NCI-H82 treated with DMSO at 0.1 percent for 48 hours (cell line): Measurements from ENCODE around the gene ADAM33.

ENCODE experiments used
- DNase-seq: peaks from one replicate; lab custom pipeline; 2025; ENCODE audit not compliant: unreplicated experiment; lab: John Stamatoyannopoulos, UW

ADAM33 gene

DNA sequence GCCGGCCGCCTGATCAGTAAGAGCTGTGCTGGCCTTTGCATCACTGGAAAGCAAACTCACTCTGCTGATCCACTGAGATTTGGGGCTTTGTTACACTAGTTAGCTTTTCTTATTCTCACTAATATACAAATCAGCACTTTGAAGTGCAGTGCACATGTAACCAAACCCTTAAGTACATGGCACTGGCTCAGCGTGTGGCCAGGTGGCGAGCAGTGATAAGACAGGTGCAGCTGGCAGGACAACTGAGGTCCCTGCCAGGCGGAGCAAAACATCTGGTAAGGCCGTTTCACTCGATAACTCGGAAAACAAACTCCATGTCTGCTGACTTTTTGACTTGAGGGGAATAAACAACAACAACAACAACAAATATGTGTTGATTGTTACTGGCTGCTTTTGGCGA is 29.6 kb downstream of the ADAM33 start:
- DNase-seq = no peak

DNA sequence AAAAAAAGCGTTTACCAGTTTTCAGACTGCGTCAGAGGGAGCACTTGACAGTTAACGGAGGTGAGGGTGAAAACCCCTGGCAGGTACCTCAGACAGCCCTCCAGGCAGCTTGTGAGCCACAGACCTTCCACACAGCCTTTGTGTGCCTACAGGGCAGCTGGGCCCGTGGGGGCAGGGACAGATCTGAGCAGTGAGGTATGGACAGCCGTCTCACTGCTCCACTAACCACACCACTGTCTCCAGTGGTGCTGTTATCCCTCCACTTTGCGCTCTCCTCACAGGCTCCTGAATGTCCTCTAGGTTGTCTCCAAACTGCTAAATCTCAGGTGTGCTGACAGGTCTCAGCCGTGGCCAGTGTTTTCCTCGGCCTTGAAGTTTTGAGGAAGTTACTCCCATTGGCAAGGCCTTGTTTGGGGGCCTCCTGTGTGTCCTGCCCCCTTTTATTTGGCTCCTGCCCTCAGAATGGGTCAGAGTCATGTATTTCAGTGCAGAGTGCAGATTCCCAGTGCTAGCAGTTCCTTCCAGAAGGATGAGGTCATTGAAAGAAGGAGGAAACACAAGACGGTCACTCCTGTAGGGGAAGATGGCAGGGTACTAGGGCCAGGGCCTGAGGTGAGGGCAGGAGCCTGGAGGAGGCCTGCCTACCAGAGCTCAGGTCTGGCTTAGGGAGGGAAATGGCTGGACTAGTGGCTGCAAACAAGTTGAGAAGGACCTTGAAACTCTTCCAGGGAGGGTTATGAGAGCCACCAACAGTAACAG is 30.4 kb downstream of the ADAM33 start:
- DNase-seq = no peak

DNA sequence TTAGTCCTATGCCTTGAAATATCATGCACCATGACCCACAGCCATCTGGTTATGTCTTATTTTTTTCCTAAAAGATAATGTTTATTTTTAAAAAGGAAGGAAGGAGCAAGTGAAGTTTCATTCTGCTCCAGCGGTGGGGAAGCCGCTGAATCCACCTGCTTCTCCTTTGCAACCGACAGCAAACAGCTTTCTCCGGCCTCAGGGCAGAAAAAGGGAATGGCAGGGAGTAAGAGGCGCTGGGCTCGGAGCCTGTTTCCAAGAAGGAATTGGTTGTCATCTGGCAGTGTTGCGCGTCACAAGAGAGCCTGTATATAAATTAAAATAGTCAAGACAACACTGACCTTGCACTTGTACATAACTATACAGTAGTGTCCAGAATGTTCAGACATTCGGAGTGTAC is 32.9 kb downstream of the ADAM33 start:
- DNase-seq = no peak

DNA sequence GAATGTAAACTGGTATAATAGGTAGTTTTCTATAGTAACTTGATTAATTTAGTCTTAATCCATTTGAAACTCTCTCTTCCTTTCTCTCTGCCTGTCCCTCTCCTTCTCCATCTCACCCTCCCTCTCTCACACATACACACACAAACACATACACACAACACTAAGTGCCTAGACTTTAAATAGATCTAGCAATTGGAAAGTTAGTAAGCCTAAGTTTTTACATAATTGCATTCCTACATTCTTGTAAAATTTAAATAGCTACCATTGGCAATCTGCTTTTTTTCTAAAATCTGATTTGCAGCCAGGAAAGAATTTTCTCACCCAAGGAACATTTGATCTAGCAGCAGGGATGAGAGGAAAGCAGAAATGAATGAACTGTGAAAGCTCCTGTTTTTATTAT is 34.3 kb downstream of the ADAM33 start:
- no peak for DNase-seq

DNA sequence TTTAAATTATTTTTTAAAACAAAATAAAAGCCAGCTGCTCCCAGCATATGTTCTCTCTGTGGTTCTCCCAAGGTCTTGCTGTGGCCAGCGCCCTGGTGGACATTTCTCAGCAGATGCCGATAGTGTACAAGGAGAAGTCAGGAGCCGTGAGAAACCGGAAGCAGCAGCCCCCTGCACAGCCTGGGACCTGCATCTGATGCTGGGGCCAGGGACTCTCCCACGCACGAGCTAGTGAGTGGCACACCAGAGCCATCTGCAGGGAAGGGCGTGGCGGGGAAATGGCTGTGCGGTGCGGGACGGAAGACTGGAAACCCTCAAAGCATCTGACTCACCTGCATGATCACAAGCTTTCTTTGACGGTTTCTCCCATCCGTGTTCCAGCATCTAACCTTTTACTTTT is 35.2 kb downstream of the ADAM33 start:
- no peak for DNase-seq

DNA sequence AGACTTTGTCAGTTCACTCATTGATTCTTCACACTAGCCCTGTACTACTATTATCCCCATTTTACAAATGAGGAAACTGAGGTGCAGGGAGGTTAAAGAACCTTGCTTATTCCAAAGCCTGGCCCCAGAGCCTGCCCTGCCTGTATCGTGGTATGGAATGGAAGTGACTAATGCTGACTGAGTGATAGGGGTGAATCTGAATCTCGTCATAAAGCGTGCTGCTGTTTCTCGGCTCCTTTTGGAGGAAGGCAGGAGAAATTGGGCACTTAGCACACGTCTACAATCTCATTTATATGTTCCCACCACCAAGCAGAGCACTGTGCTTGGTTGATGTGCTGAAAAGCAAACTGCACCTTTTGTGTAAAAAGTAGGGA is 35.8 kb downstream of the ADAM33 start:
- DNase-seq = no peak

DNA sequence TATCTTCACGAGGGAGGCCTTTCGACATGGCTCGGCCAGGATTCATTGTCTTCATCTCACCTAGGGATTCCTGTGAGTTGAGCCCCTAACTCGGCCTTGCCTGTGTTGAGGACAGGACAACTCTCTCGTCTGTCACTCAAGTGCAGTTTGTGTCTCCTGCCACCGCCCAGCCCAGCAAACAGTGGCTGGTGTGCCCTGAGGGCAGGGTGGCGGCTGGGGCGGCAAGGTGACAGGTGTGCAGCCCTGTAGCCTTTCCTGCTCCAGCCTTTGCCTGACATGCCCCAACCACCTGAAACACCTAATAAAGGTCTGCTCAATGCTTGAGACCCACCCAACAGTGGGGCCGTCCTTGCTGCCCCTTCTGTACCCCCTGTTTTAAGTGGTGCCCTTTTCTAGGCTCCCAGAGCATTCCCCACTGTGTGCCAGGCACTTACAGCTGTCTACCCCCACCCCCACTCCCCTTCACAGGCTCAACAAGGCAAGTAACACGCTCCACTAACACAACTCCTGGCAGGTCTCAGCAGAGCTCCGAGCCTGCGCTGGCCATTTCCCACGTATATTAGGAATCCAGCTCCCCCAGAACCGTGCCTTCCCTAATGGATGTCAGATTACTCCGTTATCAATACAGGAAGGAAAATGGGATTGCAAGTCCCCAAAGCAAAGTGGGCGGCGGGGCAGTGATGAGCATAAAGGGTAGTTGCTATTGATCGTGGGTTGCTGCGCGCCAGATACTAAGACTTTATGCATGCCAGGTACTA is 36.3 kb downstream of the ADAM33 start:
- DNase-seq = no peak

DNA sequence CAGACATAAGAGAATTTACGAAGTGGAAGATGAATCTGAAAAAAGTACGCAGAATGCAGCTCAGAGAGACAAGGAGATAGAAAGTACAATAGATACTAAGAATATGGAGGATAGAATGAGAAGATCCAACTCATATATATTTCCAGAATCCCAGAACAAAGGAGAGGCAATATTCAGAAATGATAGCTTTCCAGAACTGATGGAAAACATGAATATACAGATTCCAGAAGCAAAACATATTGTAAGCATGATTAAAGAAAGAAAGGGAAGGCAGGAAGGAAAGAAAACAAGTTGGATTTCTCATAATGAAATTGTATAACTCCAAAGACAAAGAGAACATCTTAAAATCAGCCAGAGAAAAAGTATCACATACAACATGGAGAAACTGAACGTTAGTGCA is 41.6 kb downstream of the ADAM33 start:
- DNase-seq = no peak

DNA sequence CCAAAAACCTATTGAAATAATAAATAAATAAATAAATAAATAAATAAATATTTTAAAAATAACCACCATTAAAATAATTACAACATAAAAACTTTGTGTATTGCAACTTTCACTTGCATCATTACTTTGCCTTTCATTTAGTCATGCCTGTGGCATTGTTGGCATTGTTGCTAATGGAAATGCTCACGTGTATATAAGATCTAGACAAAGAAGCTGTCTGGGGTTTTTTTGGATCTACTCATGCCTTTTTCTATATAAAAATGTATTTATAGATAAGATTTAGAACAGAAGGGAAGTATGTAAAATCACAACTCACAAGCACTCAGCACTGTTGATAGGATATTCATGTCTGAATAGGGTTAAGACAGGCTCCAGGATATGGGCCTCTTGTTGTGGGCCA is 46.5 kb downstream of the ADAM33 start:
- DNase-seq = no peak

DNA sequence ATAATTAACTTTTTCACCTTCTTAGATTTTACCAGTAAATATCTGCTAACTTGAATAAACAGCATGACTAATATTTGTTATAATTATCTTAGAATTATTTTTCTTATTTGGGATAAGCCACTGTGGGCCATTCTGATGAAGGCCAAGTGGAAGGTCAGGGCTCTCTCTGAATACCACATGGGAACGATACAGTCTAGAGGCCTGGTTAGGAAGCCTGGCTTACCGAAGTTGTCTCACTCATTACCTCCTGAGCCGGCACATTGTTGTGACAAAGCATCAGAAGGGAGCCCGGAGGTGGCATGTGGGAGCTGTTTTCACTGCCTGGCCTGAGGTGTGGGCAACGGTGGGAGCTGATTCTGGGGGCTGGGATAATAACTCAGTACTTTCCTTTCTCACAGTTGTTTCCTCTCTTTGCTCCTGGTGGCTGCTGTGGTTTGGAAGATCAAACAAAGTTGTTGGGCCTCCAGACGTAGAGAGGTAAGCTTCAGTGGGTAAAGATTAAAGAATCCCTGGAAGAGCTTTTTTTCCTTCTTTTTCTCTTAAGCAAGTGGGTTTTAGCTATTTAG is 47.8 kb downstream of the ADAM33 start:
- no peak for DNase-seq

DNA sequence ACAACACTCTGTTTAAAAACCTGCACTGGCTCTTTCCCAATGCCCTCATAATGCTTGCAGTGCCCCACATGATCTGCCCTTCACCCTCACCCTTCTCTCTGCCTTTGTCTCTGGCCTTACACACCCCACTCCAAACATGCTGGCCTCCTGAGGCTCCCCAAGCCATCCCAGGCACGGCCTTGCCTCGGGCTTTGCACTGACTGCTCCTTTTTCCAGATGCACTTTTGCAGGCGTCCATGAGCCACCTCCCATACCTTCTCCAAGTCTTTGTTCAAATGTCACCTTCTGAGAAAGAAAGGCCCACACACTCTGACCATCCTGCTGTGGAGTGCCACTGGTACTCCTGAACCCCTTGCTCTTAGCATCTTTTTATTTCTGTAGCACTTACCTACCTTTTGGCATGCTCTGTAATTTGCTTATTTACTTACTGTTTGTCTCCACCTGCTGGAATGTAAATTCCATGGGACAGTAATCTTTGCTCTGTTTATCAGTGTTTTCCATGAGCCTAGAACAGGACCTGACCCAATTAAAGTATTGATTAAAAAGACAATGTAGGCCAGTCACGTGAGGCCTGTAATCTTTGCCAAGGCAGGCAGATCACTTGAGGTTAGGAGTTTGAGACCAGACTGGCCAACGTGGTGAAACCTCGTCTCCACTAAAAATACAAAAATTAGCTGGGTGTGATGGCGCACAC is 49.4 kb downstream of the ADAM33 start:
- no peak for DNase-seq

DNA sequence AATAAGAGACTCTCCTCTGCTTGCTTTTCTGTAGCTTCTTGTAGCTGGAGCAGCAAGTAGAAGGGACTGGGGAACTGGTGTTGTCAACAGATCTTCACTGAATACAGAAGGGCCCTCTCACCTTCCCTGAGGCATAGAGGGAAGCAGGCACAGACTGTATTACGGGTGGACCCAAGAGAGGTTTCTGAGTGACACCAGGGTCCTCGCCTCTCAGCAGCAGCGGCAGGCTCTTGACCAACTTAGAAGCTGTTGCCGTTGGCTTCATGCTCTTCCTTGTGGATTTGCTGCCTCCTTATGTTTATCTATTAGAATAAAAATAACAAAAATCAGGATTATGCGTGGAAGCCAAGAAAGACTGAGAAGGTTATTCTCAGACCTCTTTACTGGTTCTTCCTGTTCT is 50.3 kb downstream of the ADAM33 start:
- no peak for DNase-seq

DNA sequence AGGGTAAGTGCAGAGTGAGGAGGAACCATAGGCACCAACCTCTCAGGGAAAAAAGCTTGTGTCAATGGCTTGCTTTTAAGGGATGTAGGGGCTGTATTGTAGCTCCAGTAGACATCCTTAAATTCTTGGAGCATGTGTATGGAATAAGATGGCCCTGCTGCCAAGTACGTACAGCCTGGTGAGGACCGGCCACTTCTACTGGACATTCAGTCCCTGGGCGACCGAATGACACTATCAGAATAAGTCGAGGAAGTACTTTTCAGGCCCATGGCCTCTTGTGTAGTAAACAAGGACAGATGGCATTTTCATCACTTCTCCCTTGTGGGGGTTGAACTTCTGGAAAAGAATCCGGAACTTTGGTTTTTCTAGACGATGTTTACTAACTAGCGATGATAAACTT is 51.4 kb downstream of the ADAM33 start:
- no peak for DNase-seq

DNA sequence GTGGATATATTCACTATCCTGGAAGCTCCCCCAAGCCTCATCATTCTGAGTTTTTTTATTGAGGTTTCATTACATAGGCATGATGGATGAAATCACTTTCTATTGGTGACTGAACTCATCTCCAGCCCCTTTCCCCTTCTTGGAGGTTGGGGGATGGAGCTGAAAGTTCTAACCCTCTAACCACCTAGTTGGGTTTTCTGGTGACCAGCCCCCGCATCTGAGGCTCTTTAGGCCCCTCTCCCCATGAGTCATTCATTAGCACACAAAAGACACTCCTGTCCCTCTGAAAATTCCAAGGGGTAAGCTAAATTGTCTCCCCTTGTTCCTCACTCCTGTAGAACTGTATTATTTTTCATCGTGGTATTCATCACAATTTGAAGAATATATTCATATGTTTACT is 51.9 kb downstream of the ADAM33 start:
- no peak for DNase-seq

DNA sequence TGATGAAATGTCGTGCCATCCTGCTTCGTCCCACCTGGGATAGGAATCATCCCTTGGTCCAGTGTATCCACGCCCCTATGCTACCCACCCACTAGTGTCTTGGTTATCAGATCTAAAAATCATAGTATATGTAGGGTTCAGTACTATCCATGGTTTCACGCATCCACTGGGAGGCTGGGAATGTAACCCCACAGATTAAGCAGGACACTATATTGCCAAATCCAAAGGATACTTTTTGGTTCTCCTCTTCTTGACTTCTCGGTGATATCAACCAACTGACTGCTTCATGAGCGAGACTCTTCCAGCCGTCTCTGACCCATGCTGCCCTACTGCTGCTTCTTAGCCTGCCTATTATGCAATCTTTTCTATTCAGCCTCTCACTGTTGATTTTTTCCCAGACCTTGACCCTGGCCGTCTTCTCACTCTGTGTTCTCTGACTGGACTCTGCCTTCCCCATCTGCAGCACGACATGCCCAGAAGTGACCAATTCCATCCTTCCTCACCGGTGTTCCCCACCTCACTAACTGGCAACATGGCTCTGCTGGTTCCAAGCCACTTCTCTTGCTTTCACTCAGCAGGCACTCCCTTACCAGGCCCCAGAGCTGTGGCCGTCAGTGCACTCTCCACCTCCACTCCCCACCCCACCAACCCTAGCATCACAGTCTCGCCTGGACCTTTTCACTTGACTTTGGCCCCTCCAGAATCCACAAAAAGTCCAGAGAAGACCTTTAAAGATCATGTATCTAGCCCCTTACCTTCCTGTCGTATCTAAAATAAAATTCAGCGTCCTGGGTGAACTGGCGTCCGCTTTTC is 53.1 kb downstream of the ADAM33 start:
- DNase-seq = no peak

DNA sequence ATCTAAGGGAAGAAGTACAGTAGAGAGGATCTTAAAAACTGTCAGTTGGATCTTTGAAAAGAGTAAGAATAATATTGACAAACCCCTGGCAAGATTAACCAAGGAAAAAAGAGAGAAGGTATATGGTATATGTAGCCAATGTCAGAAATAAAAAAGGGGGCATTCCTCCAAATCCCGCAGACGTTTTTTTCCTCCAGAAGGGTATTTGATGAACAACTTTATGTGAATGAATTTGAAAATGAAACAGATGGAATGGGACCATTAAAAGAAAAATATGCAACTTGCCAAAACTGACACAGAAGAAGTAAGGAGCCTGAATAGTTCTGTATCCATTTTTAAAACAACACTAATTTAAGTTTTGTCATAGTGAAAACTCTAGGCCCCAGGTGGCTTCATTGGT is 54.3 kb downstream of the ADAM33 start:
- no peak for DNase-seq

DNA sequence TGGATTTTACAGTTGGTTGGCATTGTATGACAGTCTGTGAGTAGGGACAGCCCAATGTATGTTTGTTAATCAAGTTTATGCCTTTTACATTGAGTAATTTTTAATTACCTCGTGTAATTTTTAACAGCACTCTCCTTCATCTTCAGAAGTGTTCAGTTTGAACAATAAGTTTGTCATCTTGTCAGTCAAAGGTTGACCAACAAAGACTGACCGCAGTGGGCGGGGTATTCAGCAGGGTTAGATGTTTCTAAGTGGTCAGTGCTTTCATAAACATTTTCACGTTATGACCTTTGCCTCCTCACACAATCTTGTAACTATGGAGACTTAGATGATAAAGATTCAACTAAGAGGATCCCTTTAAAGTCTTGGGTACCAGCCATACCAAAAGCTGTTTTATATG is 59.4 kb downstream of the ADAM33 start:
- DNase-seq = no peak

DNA sequence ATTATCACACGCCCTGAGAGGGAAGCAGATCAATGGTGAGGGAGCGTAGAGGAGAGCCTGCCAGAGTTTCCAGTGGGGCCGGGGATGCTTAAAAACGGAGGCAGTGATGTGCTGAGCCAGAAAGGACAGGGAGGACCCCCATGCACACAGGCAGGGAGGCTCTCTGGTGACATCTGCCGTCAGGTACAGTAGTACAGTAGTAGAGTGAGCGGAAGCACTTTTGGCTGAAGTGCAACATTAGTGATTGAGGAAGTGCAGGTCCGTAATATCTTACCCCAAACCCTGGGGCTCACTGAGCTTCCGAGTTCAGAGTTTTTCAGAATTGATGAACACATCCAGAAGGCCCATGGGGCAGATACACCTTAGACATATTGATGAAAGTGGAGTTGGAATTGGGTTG is 60.7 kb downstream of the ADAM33 start:
- DNase-seq = no peak
